HG03066 (cell line): ENCODE measurements around the gene OCA2.
"Not testable (repeated sequence)": the region's sequence is repeated elsewhere in the genome, so short reads cannot be mapped to it uniquely, and the experiment has no call there.

Source experiments
- ATAC-seq: cut with Tn5 transposase; IDR thresholded peaks from one replicate; pipeline ENCODE4 v1.9.1; 2021; ENCODE audit warnings: low read depth; ENCODE audit not compliant: unreplicated experiment

Gene OCA2

DNA sequence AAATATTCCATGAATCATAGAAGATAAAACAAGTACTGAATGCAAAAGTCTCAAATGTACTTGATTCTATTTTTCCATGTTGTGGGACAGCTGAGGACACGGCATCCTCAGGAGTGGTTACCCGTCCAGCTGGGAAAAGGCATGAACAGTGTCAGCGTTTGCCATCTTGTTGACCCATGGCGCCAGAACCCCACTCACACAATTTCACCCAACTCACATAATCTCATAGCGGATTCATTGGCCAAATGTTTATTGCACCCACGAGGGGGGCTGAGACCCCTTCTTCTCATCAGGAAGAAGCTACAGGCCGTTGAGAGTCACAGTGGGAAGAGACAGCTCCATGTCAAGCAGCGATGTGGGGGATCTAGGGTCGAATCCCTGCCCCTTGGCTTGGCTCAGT lies 72.9 kb downstream of the OCA2 start:
- no peak for ATAC-seq

DNA sequence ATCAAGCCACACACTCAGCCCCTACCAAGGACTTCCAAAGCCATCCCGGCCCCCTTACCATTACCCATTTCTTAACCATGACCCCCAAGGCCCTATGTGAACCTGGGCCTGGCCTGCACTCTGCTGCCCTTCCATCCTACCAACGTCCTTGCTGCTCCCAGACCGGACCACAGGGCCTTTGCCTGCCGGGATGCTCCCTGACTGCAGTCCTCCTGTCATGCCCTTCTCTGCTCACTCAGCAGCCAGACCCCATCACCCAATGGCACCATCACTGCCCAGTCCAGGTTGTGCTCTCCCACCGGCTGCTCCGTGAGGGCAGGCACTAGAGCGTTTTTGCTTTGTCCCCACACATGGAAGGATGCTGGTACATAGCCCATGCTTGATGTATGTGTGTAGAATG lies 73.7 kb downstream of the OCA2 start:
- no peak for ATAC-seq

DNA sequence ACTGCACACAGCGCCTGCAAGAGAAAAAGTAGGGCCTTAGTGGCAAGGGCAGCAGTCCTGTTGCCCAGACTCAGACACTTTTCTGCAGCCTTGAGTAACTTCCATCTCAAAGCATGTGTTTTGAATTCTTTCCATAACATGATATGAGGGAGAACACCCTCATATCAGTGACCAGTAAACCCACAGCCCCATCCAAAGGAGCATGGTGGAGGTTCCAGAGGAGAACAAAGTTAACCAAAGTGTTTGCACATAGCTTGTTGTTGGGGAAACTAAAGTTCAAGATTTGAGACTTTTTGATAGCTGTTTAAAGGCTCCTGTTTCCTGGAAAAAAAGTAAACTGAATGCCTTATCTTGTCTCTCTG lies 74.2 kb downstream of the OCA2 start:
- ATAC-seq = no peak

DNA sequence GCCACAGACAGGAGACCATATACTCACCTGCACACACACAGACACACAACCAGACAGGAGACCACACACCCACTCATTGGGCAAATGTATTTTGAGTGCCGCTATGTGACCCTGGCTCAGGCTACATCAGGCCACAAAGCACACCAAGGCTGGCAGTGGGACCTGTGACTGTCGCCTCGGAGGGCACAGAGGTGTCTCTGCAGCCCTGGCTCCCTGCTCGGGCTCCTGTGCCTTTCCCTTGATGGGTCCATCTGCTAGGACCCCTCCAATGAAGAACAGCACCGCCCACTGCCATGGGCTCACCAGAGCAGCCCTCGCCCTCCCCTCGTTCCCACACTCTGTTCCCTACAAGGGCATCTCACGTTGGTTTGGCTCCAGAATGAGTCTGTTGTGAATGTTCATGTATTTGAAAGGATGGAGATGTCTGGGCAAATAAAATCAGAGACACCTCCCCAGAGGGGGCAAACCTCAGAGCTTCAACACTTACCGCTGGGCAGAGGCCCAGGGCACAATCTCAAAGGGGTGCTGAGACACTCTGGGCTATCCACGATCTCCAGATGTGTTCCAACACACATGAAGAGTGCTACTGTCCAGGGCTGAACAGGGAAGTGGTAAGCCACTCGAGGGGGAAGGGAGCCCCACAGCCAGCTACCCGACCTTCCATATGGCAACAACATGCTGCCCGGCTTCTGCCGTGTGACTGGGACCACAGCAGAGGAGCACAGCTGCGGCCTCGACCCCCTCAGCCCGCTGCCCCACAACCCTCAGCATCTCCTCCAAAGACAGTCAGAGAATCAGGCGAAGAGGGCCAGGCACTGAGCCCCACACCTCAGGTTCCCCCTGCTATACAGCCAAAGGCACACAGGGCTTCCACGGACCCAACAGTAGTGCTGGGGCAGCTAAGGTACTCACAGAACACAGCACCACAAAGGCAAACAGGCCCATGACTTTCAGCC lies 74.9 kb downstream of the OCA2 start:
- no peak for ATAC-seq

DNA sequence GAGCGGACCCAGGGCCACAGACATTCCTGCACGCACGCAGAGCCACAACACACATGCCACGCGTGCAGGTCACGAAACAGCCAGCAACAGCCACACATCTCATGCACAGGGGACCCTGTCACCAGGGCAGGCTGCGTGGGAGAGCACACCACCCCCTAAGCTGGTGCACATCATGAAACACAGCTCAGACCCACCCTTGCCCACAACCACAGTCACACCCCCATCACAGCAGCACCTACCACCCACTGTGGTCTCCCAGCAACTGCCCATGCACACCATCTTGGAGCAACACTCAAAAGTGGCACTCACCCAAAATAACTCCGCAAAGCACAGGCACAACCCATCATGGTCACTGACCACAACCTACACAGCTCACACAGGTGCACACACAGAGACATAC lies 75.7 kb downstream of the OCA2 start:
- ATAC-seq = no peak

DNA sequence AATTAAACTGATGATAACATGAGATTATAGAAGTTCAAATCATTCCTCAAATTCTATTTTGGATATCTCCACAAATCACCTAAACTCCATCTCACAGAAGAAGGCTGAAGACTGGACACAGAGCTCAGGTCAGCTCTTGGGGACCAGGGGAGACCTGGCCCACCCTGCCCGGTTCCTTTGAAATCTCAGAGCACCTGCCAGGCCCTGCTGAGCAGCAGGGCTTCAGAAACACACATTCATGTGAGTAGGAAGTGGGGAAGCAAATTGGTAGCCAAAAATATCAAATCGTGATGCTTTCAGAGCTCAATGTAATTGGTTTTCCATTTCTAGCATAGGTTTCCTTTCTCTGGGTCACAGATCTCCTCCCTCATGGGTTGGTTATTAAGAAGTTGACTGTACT lies 76.2 kb downstream of the OCA2 start:
- no peak for ATAC-seq

DNA sequence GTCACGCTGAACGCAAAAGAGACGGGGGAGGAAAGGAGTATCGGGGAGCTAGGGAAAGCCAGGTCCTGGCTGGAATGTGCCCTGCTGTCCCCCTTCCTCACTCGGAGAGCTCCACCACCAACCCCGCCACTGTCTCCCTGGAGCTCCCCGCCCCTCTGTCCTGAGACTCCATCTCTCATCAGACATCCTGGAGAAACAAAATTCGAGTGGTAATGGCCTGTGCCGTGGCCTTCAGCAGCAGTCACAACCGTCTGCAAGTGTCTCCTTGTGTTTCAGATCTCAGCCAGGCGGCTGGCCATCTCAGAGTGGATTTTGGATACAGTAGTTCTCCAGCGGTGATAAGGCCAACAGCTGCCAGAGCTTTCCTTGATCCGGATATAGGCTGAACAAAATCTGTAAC lies 76.9 kb downstream of the OCA2 start:
- ATAC-seq = no peak

DNA sequence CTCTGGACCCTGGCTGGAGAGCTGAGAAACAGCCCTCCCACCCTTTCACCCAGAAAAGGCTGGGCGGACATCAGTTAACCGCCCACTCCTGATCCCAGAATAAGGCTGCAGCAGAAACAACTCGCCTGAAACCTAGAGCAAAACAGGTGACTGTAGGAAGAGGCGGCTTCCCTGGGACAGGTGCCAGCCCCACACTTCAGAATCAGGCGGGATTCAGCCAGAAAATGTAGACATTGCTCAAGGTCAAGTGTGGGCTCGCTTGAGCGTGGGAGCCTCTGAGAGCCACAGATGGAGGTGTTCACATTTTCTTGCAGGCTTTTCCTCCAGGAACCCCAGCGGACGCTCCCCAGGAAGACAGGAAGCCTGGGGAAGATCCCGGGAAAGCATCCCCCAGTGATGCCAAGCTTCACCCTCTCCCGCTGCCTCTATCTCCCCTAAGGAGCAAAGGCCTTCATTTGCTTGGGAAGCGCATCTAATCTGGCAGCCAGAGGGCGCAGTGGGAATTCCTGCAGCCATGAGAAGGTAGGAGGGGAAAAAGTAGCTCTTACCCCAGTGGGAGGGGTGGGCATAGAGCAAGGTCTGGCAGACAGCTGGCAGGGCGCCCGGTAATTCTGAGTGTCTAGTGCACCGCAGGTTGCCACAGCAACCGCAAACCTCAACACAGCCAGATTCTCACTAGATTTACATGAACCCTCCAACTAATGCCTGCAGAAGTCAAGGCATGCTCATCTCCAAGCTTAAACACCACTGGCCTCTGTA lies 77.7 kb downstream of the OCA2 start:
- no peak for ATAC-seq

DNA sequence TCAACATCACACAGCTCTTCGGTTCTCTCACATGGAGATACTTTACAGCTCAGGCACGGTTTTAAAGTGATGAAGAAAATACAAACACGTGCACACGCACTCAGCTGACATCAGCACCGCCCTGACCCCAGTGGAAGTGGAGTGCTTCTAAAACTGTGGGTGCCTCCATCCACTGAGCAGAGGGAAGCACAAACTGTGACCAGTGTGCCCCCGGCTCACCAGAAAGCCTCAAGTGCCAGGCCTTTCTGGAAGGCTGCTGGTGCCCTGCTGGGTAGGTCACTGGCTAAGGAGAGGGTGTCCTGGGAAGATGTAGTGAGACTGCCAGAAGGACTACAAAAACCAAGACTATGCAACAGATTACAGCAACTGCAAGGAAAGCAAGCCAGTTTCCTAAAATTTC lies 78.5 kb downstream of the OCA2 start:
- no peak for ATAC-seq

DNA sequence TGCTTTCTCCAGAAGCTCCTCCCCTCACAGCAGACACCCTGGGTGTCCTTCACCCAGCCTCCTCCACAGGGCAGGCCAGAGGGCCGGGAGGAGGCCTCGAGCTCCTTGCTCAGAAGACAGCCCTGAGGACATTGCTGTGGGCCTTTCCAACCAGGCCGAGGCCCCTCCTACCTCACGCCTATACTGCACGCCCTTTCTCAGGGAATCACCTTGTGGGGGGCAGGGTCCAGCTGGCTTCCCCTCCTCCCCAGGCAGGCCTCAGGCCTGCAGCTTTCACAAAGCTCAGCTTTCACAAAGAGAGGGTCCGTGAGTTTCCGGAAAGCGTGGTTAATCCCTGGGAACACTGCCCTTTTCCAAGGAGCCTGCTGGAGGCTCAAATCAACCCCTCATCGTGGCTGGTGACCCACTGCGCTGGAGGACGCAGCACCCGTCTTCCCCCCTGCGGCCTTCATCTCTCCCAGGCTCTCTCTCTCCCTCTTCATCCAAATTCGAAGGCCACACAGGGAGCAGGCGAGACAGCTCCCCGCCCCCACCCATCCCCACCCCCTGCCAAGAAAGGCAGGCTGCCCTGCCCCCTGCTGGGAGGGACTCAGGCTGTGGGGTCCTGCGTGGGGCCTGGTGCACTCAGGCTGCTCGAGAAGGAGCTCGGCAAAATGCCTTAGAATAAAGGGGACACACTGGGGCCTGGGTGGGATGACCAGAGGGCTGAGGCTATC lies 79.4 kb downstream of the OCA2 start:
- ATAC-seq = no peak

DNA sequence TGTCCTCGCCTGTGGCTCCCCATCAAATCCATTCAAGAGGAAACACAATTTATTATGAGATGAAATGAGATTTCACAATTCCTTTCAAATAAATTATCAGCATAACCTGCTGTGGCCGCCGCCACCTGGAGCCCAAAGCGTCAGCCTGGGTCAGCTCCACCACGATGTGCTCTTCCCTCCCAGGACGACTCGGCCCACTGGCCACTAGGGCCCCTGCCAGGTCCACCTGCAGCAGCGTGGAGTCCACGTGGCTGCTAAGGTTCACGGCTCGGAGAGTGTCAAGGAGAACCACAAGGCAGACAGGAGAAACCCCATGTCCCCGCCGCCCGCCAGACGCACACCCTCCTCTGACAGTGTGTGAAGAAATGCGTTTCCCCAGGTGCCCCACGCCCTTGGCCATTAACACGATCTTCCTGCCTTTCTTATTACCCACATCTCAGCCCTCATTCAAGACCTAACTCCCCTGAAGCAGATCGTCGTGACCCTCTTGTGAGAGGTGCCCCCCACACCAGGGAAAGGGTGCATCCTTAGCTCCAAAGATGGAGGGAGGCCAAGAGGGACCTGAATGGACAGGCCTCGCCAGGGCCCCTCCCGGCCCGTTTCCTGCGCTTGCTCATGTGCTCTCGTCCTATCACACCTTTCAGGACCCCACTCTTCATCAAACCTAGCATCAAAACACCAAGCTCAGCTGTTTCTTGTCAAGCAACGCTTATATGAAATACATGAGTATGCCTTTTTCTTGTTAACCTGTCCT lies 80.6 kb downstream of the OCA2 start:
- ATAC-seq = no peak

DNA sequence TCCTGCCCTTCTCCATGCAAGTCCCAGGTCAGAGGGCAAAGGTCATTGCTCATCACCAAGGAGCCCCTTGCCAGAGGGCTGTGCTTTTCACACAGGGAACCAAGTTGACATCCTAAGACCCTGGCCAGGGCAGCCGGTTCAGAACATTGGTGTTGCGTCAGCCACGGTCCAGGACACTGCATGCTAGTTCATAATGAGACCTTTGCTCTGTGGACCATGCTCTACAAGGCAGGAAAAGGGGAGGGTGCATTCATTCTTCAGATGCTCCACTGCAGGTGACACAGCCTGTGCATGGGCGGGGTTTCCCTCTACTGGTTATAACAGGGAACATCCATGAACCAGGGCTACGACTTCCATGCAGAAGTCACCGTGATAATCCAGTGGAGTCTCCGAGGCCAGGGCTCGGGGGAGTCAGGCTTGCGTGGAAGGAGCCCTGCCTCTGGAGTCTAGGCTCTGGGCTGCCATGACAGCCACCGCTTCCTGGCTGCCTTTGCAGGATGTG lies 81.6 kb downstream of the OCA2 start:
- no peak for ATAC-seq

DNA sequence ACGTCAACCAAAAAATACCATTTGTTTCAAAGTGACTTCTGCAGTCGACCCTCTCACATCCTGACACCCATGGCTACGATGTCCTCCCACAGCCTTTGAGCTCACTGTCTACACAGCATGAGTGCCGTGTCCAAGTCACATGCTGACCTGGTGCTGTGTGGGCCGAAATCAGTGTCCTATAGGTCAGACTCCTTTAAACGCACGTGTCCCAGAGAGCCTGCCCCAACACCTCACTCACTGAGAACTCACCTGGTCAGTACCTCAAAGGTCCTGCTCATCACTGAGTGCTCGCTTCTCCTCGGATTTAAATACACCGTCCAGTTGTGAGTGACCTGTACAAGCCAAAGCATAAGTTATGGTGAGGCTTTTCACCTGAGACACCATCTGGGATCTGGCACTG lies 83.3 kb downstream of the OCA2 start:
- ATAC-seq = no peak

DNA sequence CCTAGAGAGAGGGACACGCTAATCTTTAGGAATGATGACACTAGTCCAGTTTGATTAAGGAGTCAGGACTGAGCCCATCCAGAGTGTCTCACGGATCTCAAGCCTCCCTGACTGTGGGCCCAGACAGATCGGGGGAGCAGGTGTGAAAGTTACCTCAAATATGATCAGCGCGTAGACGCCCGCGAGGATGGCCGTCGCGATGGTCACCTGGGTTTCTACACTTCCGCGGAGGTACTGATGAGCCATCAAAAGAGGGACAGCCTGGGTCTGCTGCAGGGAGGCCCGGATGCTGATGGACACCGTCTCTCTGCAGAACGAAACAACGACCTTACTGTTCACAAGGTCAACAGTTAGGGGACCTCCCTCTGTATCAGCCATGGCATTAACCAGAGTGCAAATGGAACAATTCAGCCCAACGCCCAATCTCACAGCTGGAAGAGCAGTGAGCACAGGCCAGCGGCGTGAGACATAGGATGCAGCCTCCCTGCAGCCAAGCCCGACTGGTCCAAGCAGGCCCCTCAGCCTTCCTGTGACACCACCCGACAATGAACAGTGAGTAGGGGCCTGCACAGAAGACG lies 84.4 kb downstream of the OCA2 start:
- no peak for ATAC-seq

DNA sequence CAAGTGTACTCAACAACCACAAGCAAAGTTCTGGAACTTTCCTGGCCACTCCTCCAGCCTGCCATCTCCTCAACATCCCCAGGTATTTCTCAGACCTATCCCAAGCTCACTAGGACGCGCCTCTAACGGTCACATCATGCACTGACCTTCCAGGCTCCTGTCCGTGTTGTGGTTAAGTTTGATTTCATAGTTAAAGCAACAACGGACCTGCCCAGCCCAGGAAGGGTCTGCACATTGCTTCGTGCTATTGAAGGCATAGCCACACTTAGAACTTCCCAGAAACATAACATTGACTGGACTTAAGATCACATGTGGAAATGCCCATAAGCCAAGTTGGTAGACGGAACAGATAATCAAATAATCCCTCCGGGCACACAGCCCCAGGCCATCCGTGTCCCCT lies 85.1 kb downstream of the OCA2 start:
- ATAC-seq = no peak

DNA sequence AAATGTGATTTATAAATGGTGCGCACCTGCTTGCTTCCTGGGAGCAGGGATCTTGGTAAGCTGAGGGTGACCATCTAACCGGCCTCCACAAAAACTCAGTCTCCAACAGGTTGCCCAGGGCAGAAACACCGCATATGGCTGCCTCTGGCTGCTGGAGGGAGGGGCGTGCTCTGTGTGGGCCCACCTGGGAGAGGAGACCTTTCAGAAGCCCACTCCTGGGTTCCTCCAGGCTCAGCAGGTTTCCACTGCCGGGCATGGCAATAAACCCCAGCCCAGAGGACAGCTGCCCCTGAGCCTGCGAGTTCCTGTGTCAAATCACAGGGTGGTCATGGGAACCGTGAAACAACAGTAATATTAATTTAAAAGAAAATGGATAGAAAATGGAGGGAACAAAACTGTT lies 85.6 kb downstream of the OCA2 start:
- ATAC-seq = no peak

DNA sequence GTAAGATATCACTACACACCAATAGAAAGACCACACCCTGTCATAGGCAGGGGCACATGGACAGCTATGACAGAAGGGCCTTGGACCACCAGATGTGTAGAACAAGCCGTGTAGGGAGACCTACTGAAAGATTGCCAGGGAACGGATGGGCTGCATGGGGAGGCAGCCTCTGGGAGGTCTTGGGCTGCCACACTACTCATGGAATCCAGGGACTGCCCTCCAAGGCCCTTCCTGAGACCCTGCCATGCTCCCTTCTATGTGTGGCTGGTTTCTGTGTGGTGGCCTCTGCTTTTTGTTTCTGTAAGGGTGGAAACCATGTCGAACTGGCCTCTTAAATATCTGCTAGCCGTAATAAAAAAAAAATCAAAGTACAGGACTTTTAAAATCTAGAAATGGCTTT lies 86.9 kb downstream of the OCA2 start:
- ATAC-seq = no peak

DNA sequence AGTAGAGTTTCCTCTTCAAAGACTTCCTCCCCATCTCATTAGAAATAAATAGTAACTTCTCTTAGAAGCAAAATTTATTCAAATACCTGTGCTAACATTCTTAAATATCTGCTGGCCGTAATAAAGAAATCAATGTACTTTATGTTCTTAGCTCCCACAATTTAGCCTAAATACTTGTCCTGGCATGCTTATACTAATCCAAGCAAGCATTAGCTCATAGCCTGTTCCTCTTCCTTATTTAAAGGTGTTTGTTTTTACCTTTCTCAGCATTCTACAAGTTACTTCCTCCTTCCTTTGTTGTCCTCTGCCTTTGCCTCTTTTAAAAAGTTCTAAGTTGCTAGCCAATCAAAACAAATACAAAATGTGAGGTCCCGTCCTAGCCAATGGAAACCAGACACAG lies 90.9 kb downstream of the OCA2 start:
- ATAC-seq = not testable (repeated sequence)

DNA sequence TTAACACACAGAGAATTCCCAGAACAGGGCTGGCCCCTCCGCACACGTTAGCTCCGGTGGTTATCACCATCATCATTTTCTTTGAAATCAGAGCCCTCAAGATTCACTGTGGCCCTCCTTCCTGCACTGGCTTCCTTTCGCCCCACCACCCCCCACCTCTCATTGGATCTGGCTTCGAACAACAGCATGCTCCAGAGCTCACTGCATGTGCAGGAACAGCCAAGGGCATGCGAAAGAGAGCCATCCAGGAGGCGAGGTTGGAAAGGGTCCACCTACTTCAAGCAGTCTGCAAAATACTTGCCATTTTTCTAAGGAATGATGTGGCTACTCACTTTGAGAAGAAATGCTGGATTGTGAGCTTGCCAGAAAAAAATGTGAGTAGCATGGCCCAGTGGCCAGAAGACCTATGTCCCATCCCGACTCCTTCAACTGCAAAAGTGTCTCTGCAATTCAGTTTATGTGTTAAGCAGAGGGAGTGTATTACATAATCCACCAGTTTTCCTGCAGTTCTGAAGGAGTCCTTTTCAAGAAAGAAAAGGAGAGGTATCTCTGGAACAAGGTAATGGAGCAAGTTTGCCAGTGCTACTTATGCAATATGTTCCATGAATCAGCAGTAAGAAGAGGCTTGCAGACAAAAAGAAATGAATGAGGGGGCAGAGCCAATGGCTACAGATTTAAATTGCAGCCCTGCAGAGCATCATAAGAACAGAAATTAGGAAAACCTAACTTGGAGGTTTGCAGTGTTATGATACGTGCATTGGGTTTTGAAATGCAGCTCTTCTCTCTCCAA lies 92.8 kb downstream of the OCA2 start:
- ATAC-seq = no peak
